HTR-8/SVneo (cell line): ENCODE data around the gene RPRD1A.
"Not testable (repeated sequence)": the region's sequence is repeated elsewhere in the genome, so short reads cannot be mapped to it uniquely, and the experiment has no call there.

ENCODE experiments used
- DNase-seq: peaks from one replicate; pipeline ENCODE4 v3.0.0; 2011; ENCODE audit warnings: low spot score, mixed read lengths; ENCODE audit not compliant: insufficient read length
- FAIRE-seq: peaks from 2 replicates; lab custom pipeline; 2011; peaks lifted over from hg19 to GRCh38; lab: Jason Lieb, UNC

RPRD1A gene, protein sequence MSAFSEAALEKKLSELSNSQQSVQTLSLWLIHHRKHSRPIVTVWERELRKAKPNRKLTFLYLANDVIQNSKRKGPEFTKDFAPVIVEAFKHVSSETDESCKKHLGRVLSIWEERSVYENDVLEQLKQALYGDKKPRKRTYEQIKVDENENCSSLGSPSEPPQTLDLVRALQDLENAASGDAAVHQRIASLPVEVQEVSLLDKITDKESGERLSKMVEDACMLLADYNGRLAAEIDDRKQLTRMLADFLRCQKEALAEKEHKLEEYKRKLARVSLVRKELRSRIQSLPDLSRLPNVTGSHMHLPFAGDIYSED

DNA sequence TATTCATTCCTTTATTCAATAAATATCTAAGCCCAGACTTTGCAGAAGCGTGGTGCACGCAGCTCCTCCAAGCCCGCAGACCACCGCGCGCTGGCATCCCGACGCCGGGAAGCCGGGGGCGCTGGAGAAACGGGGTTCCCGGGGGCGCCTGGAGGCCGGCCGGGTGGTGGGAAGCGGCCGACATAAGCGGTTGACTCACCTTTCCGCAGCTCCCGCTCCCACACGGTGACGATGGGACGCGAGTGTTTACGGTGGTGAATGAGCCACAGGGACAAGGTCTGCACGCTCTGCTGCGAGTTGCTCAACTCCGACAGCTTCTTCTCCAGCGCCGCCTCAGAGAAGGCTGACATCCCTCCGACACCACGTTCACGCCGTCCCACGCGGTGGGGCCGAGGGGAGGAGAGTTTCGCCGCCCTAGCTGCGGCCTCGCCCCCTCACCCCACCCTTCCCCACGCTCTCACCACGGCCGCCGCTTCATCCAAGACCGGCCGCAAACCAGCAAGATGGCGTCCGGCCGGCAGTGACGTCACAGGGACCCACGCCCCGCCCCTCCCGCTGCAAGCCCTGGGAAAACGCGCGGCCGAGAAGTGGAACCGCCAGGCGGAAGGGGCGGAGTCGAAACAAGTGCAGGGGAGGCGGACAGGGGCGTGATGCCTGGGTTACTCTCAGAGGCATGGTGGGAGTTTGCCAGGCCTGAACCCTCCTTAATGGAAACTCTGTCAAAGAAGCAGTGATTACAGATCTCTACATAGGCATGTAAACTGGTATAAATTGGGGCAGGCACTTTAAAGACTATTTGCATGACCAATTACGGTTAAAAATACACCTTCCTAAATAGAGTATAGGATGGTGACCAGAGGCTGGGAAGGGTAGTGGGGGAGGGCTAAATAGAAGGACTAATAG is at the start of gene RPRD1A:
Gene RPRD1A (minus strand): TSS at position 505 of the 903 bp plus-strand sequence. CDS start 155 bp downstream, at position 350.
- DNase-seq = peak; percentile 83
- FAIRE-seq = peak; percentile 62

DNA sequence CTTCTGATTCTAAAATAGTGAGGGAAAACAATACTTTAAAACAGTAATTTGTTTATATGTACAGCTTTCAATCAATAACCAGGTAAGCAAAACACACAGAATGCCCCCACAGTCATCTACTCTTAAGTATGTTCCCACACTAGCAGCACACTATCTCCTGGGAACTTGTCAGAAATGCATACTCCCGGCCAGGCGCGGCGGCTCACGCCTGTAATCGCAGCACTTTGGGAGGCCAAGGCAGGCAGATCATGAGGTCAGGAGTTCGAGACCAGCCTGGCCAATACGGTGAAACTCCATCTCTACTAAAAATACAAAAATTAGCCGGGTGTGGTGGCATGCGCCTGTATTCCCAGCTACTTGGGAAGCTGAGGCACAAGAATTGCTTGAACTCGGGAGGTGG is 49.4 kb upstream of the RPRD1A start:
- DNase-seq, FAIRE-seq: not testable (repeated sequence)

DNA sequence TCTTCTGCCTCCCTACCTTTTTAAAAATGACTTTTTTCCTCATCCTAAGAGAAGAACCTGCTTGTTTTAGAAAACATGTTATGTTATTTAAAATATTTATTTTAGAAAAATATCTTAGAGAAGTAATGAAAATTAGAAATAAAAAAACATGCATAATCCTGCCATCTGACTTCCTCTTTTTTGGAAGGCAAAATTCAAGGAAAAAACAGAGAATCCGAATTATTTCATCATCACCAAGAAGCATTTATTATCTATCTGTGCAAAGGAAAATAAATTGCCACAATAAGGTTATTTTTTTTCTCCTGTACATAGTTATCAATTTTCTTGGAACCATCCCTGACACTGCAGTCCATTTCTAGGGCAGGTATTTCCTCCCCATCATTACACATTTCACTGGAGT is 47.4 kb upstream of the RPRD1A start:
- no peak for DNase-seq
- FAIRE-seq = no peak

DNA sequence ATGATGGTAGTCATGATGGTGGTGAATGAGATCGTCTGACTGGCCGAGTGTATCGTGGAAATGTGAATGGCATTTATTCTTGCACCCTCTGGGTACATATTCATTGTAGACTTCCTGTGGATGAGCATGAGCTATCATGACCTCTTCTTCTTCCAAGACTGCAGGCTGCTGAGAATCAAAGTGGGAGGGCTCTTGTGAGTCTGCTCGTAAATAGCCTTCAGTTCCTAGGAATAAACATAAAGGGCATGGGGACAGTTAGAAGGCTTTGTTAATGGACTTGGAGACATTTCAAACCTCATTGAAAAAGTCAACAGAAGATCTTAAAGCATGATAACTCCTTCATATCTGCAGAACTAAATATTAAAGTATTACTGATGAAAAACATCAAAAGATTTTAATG is 46.9 kb upstream of the RPRD1A start:
- DNase-seq = no peak
- FAIRE-seq = no peak

DNA sequence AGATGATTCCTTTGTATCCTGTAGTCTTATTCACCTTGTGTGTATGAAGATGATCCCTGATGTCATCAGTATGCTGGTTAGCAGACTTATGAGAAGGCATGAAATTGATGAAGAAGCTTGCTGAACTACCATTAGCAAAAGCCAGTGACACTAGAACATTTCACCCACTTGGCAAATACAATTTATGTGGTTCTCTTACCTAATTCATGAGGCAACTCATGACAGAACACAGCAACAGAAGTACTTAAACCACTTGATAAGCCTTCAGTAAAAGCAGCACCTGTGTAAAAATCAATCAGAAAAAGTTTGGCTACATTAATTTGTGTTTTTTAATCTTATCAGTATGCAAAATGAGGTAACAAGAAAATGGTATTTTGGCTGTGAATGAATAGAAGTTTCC is 44.9 kb upstream of the RPRD1A start:
- DNase-seq (no peak), FAIRE-seq (no peak)

DNA sequence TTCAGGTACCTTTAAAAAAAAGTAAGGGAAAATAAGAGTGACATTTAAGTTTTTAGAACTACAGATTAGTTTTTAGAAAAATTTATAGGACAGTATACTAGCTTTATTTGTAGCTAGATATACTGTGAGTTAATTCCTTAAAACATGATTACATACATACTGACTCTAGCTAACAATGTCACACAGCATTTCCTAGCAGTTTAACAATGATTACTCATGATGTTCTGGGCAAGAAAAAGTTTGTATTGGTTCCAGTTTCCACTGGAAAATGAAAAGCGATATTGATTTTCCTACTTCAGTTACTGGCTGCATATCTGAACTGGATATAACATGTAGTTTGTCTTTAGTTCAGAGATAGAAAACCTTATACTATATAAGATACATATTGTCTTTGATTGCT is 42.4 kb upstream of the RPRD1A start:
- FAIRE-seq = no peak
- DNase-seq = no peak

DNA sequence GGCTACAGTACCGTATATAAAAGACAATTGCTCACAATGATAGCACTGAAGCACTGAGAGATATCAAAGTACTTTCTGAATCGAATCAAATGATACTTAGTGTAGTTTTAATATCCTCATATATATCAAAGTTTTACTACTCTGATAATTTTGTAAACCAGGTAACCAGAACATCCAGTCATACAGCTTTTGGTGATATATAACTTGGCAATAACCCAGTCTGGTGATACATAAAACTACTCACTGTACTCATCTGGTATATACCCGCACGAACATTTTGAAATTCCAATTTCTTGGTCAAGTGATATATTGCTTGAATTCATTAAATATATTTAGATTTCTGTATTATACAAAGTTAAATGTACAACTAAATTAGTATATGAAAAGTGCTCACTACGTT is 41.2 kb upstream of the RPRD1A start:
- no peak for FAIRE-seq

DNA sequence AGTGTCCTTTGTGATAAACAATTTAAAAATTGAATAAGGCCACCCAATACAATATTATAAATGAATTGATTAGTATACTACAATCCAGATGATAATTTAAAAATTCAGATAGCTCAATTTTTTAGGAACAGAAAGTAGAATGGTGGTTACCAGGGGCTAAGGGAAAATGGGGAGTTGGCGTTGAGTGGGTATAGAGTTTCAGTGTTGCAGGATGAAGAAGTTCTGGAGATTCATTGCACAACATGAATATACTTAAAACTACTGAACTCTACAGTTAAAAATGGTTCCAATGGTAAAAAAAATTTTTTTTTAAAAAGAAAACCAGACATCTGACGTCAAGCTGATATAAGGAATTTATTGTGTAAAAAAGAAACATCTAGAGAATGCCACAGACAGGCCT is 40.8 kb upstream of the RPRD1A start:
- no peak for FAIRE-seq

More for the DNA sequence above, 41.2 kb upstream of the RPRD1A start:
- DNase-seq = no peak

DNA sequence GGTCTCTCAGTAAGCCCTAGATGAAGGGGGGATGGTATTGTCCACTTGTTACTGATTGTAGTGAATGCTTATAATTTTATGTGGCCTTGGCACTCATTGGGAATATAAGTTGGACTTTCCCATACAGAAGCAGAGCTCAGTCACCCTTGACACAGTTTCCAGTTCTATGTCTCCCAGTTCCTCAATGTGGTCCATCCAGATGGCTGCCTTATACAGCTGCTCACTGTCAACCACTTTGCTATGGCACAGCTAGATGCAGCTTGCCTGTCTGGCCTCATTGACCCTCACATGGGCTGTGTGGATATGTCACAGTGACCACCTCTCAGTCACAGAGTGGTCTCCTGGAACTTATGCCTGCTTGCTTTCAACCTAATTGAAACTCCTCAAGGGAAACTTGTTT is 40.1 kb upstream of the RPRD1A start:
- no peak for FAIRE-seq
- no peak for DNase-seq

More for the DNA sequence above, 40.8 kb upstream of the RPRD1A start:
- no peak for DNase-seq

DNA sequence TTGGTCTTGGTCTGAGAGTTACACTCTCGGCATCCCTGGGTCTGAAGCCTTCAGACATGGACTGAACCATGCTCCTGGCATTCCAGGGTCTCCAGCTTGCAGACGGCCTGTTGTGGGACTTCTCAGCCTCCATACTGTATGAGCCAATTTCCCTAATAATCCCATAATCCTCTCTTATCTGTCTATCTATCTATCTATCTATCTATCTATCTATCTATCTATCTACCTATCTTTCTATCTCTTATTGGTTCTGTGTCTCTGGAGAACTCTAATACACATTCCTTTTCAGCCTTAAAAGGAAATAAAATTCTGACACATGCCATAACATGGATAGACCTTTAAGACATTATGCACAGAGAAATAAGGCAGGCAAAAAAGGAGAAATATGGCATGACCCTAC is 37.4 kb upstream of the RPRD1A start:
- FAIRE-seq = no peak

DNA sequence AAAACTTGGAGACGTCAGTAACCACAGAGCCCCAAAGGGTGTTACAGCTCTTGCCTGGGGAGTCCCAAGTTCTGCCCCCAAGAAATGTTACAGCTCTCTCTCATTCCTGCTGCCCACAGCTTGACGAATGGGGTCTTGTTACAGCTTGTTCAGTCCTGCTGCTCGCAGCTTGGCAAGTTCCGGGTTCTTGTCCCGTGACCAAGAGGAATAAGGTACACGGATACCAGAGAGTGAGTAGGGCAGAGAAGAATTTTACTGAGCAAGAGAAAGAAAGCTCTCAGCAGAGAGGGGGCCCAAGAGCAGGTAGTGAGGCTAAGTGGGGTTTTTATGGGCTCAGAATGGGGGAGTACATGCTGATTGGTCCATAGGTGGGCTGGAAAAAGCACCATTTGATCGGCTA is 34.6 kb upstream of the RPRD1A start:
- DNase-seq (no peak), FAIRE-seq (no peak)

More for the DNA sequence above, 37.4 kb upstream of the RPRD1A start:
- no peak for DNase-seq

DNA sequence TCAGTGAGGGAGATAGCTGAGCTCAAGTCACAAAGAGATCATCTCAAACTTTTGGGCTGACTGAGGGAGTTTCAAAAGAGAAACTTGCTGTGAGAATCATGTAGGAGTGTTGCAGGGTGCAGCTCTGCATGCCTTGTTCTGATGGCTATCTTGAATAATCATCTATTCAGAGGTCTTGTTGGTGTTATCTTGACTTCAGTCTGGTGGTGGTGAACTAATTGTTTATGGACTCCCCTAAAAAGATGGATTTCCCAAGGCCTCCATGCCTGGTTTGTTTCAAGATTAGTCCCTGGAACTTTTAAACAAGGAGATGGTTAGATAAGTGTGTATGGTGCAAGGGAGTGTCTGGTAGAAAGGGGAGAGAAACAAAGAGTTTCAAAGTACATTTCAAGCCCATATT is 32.0 kb upstream of the RPRD1A start:
- no peak for DNase-seq
- no peak for FAIRE-seq

DNA sequence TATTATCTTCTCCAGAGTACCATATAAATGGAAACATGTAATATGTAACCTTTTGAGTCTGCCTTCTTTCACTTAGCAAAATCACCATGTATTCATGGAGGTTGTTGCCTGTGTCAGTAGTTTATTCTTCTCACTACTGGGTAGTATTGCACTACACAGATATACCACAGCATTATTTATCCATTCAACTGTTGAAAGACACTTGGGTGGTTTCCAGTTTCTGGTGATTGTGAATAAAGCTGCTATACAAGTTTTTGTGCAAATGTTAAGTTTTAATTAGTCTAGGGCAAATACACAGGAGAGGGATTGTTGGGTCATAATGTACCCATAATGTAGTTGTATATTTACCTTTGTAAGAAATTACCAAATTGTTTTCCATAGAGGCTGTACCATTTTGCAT is 29.6 kb upstream of the RPRD1A start:
- DNase-seq = no peak
- FAIRE-seq = no peak

DNA sequence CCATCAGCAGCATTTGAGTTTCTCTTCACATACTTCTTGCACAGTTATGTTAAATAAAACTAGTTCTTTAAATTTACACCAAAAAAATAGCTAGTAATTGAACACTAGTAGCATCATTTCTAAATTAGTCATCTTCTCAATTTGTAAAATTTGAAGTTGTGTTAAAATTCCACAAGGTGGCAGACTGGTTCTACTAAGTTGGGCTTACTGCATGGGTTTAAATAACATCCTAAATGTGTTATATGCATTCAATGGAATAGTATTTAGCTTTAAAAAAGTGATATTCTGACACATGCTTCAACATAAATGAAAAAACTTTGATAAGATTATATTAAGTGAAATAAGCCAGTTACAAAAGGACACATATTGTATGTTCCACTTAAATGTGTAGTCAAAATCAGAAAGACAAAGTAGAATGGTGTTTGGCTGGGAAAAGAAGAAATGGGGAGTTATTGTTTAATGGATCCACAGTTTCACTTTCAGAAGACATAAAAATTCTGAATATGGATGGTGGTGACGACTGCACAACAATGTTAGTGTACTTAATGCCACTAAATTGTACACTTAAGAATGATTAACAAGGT is 28.7 kb upstream of the RPRD1A start:
- DNase-seq (peak; percentile 24), FAIRE-seq (no peak)

DNA sequence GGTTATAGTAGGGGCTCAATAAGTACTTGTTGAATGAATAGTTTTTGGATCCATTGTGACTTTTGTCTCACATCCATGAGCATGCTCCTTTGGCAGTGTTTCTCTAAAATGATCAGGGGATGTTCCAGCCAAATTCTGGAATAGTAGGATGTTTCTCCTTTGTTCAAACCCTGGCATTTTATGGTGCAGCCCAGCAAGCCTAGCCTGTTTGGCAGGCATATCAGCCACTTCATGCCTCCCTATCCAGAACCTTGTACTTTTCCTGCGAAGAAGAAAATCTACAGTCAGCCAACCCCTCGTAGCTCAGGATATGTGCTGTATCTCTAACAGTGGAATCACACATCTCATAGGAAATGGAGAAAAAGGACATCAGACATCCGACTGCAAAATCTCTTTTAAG is 27.1 kb upstream of the RPRD1A start:
- FAIRE-seq (no peak), DNase-seq (no peak)

DNA sequence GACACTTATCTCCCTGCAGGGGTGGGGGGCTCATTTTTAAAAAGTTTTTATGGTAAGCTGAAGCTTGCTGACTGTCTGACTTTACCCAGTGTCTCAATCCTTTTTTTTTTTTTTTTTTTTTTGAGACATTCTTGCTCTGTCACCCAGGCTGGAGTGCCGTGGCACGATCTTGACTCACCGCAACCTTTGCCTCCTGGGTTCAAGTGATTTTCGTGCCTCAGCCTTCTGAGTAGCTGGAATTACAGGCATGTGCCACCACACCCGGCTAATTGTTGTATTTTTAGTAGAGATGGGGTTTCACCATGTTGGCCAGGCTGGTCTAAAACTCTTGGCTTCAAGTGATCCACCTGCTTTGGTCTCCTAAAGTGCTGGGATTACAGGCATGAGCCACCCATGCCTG is 24.8 kb upstream of the RPRD1A start:
- DNase-seq, FAIRE-seq: not testable (repeated sequence)

DNA sequence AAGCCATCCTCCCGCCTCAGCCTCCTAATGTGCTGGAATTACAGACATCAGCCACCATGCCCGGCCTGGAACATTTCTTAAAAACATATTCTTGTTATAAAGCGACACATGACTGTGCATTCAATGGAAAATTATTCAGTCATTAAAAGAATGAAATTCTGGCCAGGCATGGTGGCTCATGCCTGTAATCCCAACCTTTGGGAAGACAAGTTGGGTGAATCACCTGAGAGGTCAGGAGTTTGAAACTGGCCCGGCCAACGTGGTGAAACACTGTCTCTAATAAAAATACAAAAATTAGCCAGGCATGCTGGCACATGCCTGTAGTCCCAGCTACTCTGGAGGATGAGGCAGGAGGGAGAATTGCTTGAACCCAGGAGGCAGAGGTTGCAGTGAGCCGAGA is 21.6 kb upstream of the RPRD1A start:
- FAIRE-seq (no peak), DNase-seq (no peak)

DNA sequence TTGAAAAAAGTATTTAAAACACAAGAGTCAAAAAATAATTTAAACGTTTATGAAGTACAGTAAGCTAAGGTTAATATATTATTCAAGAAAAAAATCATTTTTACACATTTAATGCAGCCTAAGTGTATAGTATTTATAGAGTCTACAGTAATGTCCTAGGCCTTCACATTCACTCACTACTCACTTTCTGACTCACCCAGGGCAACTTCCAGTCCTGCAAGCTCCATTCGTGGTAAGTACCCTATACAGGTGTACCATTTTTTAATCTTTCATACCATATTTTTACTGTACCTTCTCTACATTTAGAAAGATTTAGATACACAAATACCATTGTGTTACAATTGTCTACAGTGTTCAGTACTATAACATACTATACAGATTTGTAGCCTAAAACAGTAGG is 20.9 kb upstream of the RPRD1A start:
- FAIRE-seq = no peak

DNA sequence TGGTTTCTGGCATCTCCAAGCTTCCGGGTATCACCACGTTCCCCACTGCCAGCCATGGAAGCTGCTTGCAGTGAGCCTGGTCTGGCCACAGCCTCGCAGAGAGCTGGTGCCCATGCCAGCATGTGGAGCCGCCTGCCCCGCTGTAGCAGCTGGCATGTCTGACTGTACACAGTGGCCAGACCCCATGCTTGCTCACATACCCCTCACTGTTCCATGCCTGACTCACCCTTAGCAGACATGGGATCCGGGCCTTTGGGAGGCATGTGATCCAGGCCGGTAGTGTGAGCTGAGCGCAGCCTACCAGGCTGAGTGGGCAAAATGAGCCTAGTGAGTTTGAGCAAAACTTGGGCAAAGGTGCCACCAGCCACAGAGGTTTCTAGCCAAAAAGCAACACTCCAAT is 18.8 kb upstream of the RPRD1A start:
- FAIRE-seq = no peak
- no peak for DNase-seq

More for the DNA sequence above, 20.9 kb upstream of the RPRD1A start:
- no peak for DNase-seq

DNA sequence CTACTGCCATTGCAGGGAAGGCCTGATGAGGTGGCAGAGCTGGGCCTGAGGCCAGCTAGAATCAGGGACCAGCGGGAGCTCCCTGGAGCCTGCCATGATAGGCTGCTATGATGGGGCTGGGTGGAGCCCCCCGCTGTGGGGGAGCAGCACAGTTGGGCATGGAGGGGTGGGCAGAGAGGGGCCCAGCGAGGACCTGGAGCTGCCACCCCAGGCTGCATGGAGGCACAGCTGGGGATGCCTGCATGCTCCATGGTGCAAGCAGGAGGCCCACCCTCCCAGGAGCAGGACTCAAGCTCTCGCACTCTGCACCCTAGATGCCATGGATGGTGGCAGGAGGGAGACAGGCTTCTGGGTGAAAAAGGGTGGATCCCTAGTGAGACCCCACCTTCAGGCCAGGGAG is 17.8 kb upstream of the RPRD1A start:
- no peak for FAIRE-seq
- no peak for DNase-seq

DNA sequence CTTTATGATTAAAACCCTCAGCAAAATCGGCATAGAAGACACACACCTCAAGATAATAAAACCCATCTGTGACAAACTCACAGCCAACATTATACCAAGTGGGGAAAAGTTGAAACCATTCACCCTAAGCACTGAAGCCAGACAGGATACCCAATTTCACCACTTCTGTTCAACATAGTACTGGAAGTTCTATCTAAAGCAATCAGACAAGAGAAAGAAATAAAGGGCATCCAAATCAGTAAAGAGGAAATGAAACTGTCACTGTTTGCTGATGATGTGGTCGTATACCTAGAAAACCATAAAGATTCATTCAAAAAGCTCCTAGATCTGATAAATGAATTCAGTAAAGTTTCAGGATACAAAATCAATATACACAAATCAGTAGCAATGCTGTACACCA is 16.4 kb upstream of the RPRD1A start:
- FAIRE-seq (no peak), DNase-seq (no peak)
